WTC11 (cell line): ENCODE data around the gene CXCL8. TPM values are rescaled to one million over a fixed set of nuclear protein-coding genes. Genes with fewer than 3 reads are reported as not detected.

Experiments used
- ATAC-seq: fragments of 200-7000 bp; cut with Tn5 transposase; 2 replicates; pipeline ENCODE4 v1.10.0; 2021; ENCODE audit warnings: mild to moderate bottlenecking, moderate library complexity
- CTCF ChIA-PET: fragments of 300-600 bp; sonication (Branson Sonifier 250); formaldehyde crosslinking; loops from one replicate; lab custom pipeline; 2021; ENCODE audit warnings: antibody characterized with exemption; lab: Charles Lee
- POLR2A ChIA-PET: fragments of 350-600 bp; sonication (Branson Sonifier 250); formaldehyde crosslinking; loops from one replicate; lab custom pipeline; 2021; ENCODE audit warnings: antibody characterized with exemption; lab: Charles Lee
- DNase-seq: peaks from one replicate; pipeline ENCODE4 v3.0.0; 2021; ENCODE audit warnings: low spot score
- H3K27ac Mint-ChIP-seq: 2 replicates; pipeline ENCODE4 v1.8.0; 2021; ENCODE audit warnings: mixed read lengths
- H3K27me3 Mint-ChIP-seq: 2 replicates; pipeline ENCODE4 v1.8.0; 2021; ENCODE audit warnings: low read depth, mild to moderate bottlenecking, moderate library complexity, mixed read lengths
- H3K36me3 Mint-ChIP-seq: 2 replicates; pipeline ENCODE4 v1.8.0; 2021; ENCODE audit warnings: mixed read lengths
- H3K4me1 Mint-ChIP-seq: 2 replicates; pipeline ENCODE4 v1.8.0; 2022; ENCODE audit warnings: mixed read lengths
- H3K4me3 Mint-ChIP-seq: 2 replicates; pipeline ENCODE4 v1.8.0; 2021; ENCODE audit warnings: mild to moderate bottlenecking, moderate library complexity, mixed read lengths
- H3K9me3 Mint-ChIP-seq: 2 replicates; pipeline ENCODE4 v1.8.0; 2021; ENCODE audit warnings: mixed read lengths
- CREB1 ChIP-seq: sonication (generic); formaldehyde crosslinking; IDR thresholded peaks from 2 replicates; pipeline ENCODE4 v1.8.0; 2023; ENCODE audit warnings: mild to moderate bottlenecking, missing genetic modification reagents
- EMX1 ChIP-seq: fragments of 250-450 bp; sonication (Bioruptor Pico); IDR thresholded peaks from 2 replicates; pipeline ENCODE4 v1.8.0; 2021; ENCODE audit warnings: mild to moderate bottlenecking
- GRHL2 ChIP-seq: fragments of 250-450 bp; sonication (Bioruptor Pico); IDR thresholded peaks from 2 replicates; pipeline ENCODE4 v1.8.0; 2022; ENCODE audit warnings: mild to moderate bottlenecking, moderate library complexity; ENCODE audit not compliant: insufficient replicate concordance, severe bottlenecking
- HMGA2 ChIP-seq: fragments of 250-450 bp; sonication (Bioruptor Pico); IDR thresholded peaks from 2 replicates; pipeline ENCODE4 v1.4.0; 2021; ENCODE audit warnings: mild to moderate bottlenecking, moderate library complexity
- MYBL2 ChIP-seq: sonication (generic); formaldehyde crosslinking; IDR thresholded peaks from 2 replicates; pipeline ENCODE4 v1.8.1; 2023; ENCODE audit warnings: mild to moderate bottlenecking, moderate library complexity, missing genetic modification reagents
- NR2C2 ChIP-seq: sonication (generic); formaldehyde crosslinking; IDR thresholded peaks from 2 replicates; pipeline ENCODE4 v1.8.0; 2022; ENCODE audit warnings: mild to moderate bottlenecking, missing genetic modification reagents
- PRRX2 ChIP-seq: fragments of 250-450 bp; sonication (Bioruptor Pico); IDR thresholded peaks from 2 replicates; pipeline ENCODE4 v1.8.0; 2021; ENCODE audit warnings: mild to moderate bottlenecking
- TCF7 ChIP-seq: sonication (generic); formaldehyde crosslinking; IDR thresholded peaks from 2 replicates; pipeline ENCODE4 v1.8.0; 2022; ENCODE audit warnings: mild to moderate bottlenecking, low read depth, missing genetic modification reagents, moderate library complexity
- ZBTB21 ChIP-seq: sonication (generic); formaldehyde crosslinking; IDR thresholded peaks from 2 replicates; pipeline ENCODE4 v1.8.1; 2023; ENCODE audit warnings: mild to moderate bottlenecking, missing genetic modification reagents, borderline replicate concordance
- ZNF416 ChIP-seq: fragments of 250-450 bp; sonication (Bioruptor Pico); IDR thresholded peaks from 2 replicates; pipeline ENCODE4 v1.9.0; 2021; ENCODE audit warnings: mild to moderate bottlenecking, inconsistent platforms
- ZNF423 ChIP-seq: fragments of 250-450 bp; sonication (Bioruptor Pico); IDR thresholded peaks from 2 replicates; pipeline ENCODE4 v2.1.2; 2022; ENCODE audit warnings: mild to moderate bottlenecking, moderate library complexity
- ZNF671 ChIP-seq: fragments of 250-450 bp; sonication (Bioruptor Pico); IDR thresholded peaks from 2 replicates; pipeline ENCODE4 v1.8.0; 2021; ENCODE audit warnings: mild to moderate bottlenecking
- total RNA-seq: library from RNA; stranded (reverse); gene quantifications from 3 replicates; pipeline ENCODE4 v1.2.3, GENCODE V29; 2021
- TF ChIP-seq, protein P1 (sequence below): sonication (generic); formaldehyde crosslinking; IDR thresholded peaks from 2 replicates; pipeline ENCODE4 v1.8.0; 2022; ENCODE audit warnings: mild to moderate bottlenecking, missing genetic modification reagents
- TF ChIP-seq, protein P2 (sequence below): sonication (generic); formaldehyde crosslinking; IDR thresholded peaks from 2 replicates; pipeline ENCODE4 v1.8.1; 2023; ENCODE audit warnings: mild to moderate bottlenecking, missing genetic modification reagents
- TF ChIP-seq, protein P3 (sequence below): sonication (generic); formaldehyde crosslinking; IDR thresholded peaks from 2 replicates; pipeline ENCODE4 v1.8.1; 2023; ENCODE audit warnings: mild to moderate bottlenecking, missing genetic modification reagents
- TF ChIP-seq, protein P4 (sequence below): fragments of 250-450 bp; sonication (Bioruptor Pico); conservative IDR thresholded peaks from 2 replicates; pipeline ENCODE4 v1.9.0; 2021; ENCODE audit warnings: mild to moderate bottlenecking
- TF ChIP-seq, protein P5 (sequence below): sonication (generic); formaldehyde crosslinking; IDR thresholded peaks from 2 replicates; pipeline ENCODE4 v1.8.1; 2022; ENCODE audit warnings: low read depth, missing genetic modification reagents, borderline replicate concordance
- TF ChIP-seq, protein P6 (sequence below): sonication (generic); formaldehyde crosslinking; conservative IDR thresholded peaks from 2 replicates; pipeline ENCODE4 v1.8.1; 2022; ENCODE audit warnings: mild to moderate bottlenecking, missing genetic modification reagents
- TF ChIP-seq, protein P7 (sequence below): fragments of 250-450 bp; sonication (Bioruptor Pico); IDR thresholded peaks from 2 replicates; pipeline ENCODE4 v1.9.0; 2021; ENCODE audit warnings: mild to moderate bottlenecking
- TF ChIP-seq, protein P8 (sequence below): sonication (generic); formaldehyde crosslinking; conservative IDR thresholded peaks from 2 replicates; pipeline ENCODE4 v1.8.1; 2023; ENCODE audit warnings: mild to moderate bottlenecking, low read depth, missing genetic modification reagents, moderate library complexity

The CXCL8 gene
- total RNA-seq, 1 experiment from 2014 or later: not detected

DNA sequence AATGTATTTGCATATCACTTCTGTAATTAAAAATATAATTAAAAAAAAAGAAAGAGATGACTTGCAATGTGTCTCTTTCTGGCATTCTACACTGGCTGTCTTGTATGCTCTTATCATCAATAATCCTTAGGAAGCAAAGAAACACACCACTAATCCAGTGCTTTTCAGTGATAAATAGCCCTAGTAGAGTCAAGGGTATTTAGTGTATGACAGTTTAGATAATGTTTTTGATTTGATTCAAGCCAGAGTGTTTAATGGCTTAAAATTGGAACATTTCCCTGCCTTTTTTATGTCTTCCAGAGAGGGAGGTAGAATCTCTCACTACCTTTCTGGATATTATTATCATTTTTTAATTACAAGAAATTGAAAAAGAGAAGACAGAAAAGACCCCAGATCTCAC is 48.6 kb upstream of the CXCL8 start (continued):
- TF ChIP-seq TCF7: no peak
- TF ChIP-seq GRHL2 (CRISPR knock-in tag): no peak
- TF ChIP-seq, protein P1, sequence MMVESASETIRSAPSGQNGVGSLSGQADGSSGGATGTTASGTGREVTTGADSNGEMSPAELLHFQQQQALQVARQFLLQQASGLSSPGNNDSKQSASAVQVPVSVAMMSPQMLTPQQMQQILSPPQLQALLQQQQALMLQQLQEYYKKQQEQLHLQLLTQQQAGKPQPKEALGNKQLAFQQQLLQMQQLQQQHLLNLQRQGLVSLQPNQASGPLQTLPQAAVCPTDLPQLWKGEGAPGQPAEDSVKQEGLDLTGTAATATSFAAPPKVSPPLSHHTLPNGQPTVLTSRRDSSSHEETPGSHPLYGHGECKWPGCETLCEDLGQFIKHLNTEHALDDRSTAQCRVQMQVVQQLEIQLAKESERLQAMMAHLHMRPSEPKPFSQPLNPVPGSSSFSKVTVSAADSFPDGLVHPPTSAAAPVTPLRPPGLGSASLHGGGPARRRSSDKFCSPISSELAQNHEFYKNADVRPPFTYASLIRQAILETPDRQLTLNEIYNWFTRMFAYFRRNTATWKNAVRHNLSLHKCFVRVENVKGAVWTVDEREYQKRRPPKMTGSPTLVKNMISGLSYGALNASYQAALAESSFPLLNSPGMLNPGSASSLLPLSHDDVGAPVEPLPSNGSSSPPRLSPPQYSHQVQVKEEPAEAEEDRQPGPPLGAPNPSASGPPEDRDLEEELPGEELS (CRISPR knock-in tag): no peak
- TF ChIP-seq, protein P2, sequence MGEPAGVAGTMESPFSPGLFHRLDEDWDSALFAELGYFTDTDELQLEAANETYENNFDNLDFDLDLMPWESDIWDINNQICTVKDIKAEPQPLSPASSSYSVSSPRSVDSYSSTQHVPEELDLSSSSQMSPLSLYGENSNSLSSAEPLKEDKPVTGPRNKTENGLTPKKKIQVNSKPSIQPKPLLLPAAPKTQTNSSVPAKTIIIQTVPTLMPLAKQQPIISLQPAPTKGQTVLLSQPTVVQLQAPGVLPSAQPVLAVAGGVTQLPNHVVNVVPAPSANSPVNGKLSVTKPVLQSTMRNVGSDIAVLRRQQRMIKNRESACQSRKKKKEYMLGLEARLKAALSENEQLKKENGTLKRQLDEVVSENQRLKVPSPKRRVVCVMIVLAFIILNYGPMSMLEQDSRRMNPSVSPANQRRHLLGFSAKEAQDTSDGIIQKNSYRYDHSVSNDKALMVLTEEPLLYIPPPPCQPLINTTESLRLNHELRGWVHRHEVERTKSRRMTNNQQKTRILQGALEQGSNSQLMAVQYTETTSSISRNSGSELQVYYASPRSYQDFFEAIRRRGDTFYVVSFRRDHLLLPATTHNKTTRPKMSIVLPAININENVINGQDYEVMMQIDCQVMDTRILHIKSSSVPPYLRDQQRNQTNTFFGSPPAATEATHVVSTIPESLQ: no peak
- TF ChIP-seq, protein P3, sequence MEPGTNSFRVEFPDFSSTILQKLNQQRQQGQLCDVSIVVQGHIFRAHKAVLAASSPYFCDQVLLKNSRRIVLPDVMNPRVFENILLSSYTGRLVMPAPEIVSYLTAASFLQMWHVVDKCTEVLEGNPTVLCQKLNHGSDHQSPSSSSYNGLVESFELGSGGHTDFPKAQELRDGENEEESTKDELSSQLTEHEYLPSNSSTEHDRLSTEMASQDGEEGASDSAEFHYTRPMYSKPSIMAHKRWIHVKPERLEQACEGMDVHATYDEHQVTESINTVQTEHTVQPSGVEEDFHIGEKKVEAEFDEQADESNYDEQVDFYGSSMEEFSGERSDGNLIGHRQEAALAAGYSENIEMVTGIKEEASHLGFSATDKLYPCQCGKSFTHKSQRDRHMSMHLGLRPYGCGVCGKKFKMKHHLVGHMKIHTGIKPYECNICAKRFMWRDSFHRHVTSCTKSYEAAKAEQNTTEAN (CRISPR knock-in tag): no peak
- TF ChIP-seq, protein P4, sequence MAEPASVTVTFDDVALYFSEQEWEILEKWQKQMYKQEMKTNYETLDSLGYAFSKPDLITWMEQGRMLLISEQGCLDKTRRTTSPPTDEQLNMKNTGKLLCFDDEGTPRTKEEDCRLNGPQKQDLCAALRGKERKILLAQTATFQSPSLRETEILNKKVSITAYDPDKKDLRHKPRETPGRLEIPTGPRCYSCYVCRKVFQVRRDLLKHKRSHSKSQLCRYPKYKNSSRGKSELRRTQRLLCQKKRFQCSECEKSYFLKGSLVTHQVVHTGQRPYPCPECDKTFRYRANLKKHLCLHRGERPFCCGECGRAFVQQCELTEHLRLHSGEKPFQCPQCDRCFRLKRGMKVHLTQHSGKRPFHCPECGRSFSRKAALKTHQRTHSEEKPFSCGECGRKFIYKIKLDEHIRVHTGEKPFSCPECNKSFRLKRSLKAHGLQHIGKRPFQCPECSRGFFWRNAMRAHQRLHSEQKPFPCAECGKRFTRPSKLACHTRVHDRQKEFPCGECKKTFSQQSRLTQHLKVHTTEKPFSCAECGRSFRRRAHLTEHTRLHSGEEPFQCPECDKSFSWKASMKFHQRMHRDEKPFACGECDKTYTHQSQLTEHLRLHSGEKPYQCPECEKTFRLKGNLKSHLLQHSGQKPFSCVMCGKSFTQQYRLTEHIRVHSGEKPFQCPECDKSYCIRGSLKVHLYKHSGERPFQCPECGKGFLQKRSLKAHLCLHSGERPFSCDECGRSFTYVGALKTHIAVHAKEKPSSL (CRISPR knock-in tag): no peak
- TF ChIP-seq ZNF416 (CRISPR knock-in tag): no peak
- no peak for TF ChIP-seq EMX1 (CRISPR knock-in tag)
- TF ChIP-seq, protein P5, sequence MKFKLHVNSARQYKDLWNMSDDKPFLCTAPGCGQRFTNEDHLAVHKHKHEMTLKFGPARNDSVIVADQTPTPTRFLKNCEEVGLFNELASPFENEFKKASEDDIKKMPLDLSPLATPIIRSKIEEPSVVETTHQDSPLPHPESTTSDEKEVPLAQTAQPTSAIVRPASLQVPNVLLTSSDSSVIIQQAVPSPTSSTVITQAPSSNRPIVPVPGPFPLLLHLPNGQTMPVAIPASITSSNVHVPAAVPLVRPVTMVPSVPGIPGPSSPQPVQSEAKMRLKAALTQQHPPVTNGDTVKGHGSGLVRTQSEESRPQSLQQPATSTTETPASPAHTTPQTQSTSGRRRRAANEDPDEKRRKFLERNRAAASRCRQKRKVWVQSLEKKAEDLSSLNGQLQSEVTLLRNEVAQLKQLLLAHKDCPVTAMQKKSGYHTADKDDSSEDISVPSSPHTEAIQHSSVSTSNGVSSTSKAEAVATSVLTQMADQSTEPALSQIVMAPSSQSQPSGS (CRISPR knock-in tag): no peak
- TF ChIP-seq, protein P6, sequence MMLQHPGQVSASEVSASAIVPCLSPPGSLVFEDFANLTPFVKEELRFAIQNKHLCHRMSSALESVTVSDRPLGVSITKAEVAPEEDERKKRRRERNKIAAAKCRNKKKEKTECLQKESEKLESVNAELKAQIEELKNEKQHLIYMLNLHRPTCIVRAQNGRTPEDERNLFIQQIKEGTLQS: no peak
- no peak for TF ChIP-seq NR2C2 (CRISPR knock-in tag)

DNA sequence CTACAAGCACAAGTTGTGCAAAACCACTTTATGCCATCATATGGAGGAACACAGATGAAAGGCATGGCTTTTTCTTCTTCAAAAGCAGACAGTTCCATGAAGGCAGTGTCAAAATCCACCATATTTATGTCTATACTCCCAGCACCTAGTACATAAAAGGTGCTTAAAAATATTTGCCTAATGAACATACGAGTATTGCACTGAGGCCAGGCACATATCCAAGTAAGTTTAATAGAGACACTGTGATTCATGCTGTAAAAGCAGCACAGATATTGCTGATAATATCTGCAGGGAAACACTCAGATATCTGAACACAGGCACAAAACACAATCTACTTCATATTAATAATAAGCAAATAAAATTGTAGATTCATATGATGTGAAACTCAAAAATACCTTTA is 48.1 kb upstream of the CXCL8 start:
- Mint-ChIP-seq H3K9me3 (peaks cover 4% of the 10 kb centered on the region), H3K27ac (no peak overlapping the region), H3K4me1 (0 out of 2 replicates have a peak, but pooled peaks cover 3% of the 10 kb centered on the region), H3K36me3 (no peaks in the 10 kb centered on the region), H3K27me3 (no peaks in the 10 kb centered on the region), H3K4me3 (no peak overlapping the region)
- TF ChIP-seq ZNF416 (CRISPR knock-in tag): no peak
- TF ChIP-seq, protein P7, sequence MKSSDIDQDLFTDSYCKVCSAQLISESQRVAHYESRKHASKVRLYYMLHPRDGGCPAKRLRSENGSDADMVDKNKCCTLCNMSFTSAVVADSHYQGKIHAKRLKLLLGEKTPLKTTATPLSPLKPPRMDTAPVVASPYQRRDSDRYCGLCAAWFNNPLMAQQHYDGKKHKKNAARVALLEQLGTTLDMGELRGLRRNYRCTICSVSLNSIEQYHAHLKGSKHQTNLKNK: no peak
- ATAC-seq (no peak), DNase-seq (no peak)
- CTCF ChIA-PET: no interaction called here
- POLR2A ChIA-PET: no interaction called here

DNA sequence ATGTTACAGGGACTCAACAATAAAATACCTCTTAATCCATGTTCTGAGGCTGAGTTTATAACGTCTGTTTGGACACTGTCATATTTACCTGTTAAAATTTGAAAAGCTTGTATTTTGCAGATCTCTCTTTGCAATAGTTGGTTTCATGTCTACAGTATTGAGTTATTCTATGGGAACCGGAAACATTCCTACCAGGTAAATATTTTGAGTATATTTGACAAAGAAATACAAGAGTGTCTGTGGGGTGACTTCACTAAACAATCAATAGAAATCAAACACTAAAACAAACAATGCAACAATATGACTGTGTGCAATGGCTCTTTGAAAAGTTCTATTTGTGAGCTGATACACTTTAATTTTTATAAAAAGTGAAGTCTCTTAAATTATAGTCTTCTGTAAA is 47.7 kb upstream of the CXCL8 start:
- Mint-ChIP-seq H3K9me3 (peaks cover 4% of the 10 kb centered on the region), H3K4me1 (no peaks in the 10 kb centered on the region), H3K27ac (no peak overlapping the region), H3K27me3 (no peaks in the 10 kb centered on the region), H3K4me3 (no peak overlapping the region), H3K36me3 (no peaks in the 10 kb centered on the region)
- POLR2A ChIA-PET: no interaction called here
- ATAC-seq (no peak), DNase-seq (no peak)
- TF ChIP-seq CREB1 (no peak), HMGA2 (CRISPR knock-in tag) (no peak), ZNF671 (CRISPR knock-in tag) (no peak), GRHL2 (CRISPR knock-in tag) (no peak), ZNF423 (CRISPR knock-in tag) (no peak), PRRX2 (no peak), ZBTB21 (CRISPR knock-in tag) (no peak), MYBL2 (CRISPR knock-in tag) (no peak)
- TF ChIP-seq, protein P8, sequence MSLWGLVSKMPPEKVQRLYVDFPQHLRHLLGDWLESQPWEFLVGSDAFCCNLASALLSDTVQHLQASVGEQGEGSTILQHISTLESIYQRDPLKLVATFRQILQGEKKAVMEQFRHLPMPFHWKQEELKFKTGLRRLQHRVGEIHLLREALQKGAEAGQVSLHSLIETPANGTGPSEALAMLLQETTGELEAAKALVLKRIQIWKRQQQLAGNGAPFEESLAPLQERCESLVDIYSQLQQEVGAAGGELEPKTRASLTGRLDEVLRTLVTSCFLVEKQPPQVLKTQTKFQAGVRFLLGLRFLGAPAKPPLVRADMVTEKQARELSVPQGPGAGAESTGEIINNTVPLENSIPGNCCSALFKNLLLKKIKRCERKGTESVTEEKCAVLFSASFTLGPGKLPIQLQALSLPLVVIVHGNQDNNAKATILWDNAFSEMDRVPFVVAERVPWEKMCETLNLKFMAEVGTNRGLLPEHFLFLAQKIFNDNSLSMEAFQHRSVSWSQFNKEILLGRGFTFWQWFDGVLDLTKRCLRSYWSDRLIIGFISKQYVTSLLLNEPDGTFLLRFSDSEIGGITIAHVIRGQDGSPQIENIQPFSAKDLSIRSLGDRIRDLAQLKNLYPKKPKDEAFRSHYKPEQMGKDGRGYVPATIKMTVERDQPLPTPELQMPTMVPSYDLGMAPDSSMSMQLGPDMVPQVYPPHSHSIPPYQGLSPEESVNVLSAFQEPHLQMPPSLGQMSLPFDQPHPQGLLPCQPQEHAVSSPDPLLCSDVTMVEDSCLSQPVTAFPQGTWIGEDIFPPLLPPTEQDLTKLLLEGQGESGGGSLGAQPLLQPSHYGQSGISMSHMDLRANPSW: no peak
- TF ChIP-seq, protein P6: no peak
- TF ChIP-seq, protein P7: no peak
- CTCF ChIA-PET: no interaction called here
